Muscle layer of colon (tissue), 2 donors: ENCODE measurements around the gene ABCC8.

Source experiments
- H3K27ac ChIP-seq: one replicate; pipeline ENCODE4 v1.7.0; 2013; ENCODE audit warnings: low read depth, mild to moderate bottlenecking, low read length, moderate library complexity
- H3K27me3 ChIP-seq, 2 donors: one replicate each; pipeline ENCODE4 v1.7.0; 2013; ENCODE audit warnings: low read length in 2 of 2, mild to moderate bottlenecking in 2 of 2; ENCODE audit not compliant: insufficient read depth in 2 of 2, control insufficient read depth in 1 of 2
- H3K36me3 ChIP-seq: one replicate; pipeline ENCODE4 v1.7.0; 2013; ENCODE audit warnings: mild to moderate bottlenecking, low read length; ENCODE audit not compliant: insufficient read depth
- H3K4me1 ChIP-seq: one replicate; pipeline ENCODE4 v1.7.0; 2013; ENCODE audit warnings: mild to moderate bottlenecking, low read length; ENCODE audit not compliant: insufficient read depth
- H3K4me3 ChIP-seq, 2 donors: one replicate each; pipeline ENCODE4 v1.7.0; 2013; ENCODE audit warnings: low read length in 2 of 2, low read depth in 1 of 2, mild to moderate bottlenecking in 1 of 2, moderate library complexity in 1 of 2
- H3K9ac ChIP-seq: one replicate; pipeline ENCODE4 v1.7.0; 2013; ENCODE audit warnings: low read length
- H3K9me3 ChIP-seq: one replicate; pipeline ENCODE4 v1.7.0; 2013; ENCODE audit warnings: mild to moderate bottlenecking, low read length
- donor health status: abdominal sarcoma.
- donor health status: Adenocarcinoma of cecum.

The ABCC8 gene

GRCh38 chr11:17354601-17354991 is 122.0 kb downstream of the ABCC8 start:
- H3K36me3 ChIP-seq = no peaks in the 10 kb centered on the region
- no peak overlapping the region for H3K9ac ChIP-seq
- H3K27ac ChIP-seq = no peak overlapping the region
- no peaks in the 10 kb centered on the region for H3K9me3 ChIP-seq
- H3K27me3 ChIP-seq = no peaks in the 10 kb centered on the region
- H3K4me3 ChIP-seq = no peak overlapping the region
- H3K4me1 ChIP-seq = peaks cover 13% of the 10 kb centered on the region

DNA sequence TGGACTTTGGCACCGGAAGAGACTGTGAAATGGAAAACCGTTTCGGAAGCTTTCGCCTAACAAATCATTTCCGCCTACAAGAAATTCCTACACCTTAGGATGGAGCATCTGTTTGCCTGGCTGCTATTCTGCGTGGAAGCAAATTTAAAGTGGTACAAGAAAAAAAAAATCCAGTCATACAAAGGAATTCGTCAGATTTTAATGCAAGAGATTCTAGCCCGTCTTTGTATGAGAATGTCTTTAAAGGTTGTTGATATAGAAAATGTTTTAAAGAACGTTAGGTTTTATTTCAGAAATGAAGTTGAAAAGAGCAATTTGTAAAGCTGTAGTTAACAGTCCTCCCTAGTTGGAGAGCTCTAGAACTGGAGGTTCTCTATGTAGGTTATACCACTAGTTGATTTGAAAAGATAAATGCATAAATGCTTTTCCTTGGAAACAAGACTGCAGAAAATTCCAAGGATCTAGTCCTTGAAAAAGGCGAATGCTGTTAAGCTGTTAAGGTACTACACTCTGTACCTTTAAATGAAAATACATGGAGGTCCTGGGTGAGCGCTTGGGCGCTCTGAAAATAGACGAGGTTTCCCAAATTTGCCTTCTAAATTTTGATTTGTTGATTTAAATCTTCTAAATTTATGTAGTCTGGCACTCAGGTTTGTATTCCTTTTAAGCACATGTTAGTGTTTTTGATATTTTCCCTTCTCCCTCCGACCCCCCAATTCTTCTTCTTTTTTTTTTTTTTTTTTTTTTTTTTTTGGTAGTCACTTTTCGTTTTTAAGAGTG is 122.6 kb downstream of the ABCC8 start:
- peak overlapping the region; percentile 70 for H3K27ac ChIP-seq
- no peaks in the 10 kb centered on the region for H3K36me3 ChIP-seq

DNA sequence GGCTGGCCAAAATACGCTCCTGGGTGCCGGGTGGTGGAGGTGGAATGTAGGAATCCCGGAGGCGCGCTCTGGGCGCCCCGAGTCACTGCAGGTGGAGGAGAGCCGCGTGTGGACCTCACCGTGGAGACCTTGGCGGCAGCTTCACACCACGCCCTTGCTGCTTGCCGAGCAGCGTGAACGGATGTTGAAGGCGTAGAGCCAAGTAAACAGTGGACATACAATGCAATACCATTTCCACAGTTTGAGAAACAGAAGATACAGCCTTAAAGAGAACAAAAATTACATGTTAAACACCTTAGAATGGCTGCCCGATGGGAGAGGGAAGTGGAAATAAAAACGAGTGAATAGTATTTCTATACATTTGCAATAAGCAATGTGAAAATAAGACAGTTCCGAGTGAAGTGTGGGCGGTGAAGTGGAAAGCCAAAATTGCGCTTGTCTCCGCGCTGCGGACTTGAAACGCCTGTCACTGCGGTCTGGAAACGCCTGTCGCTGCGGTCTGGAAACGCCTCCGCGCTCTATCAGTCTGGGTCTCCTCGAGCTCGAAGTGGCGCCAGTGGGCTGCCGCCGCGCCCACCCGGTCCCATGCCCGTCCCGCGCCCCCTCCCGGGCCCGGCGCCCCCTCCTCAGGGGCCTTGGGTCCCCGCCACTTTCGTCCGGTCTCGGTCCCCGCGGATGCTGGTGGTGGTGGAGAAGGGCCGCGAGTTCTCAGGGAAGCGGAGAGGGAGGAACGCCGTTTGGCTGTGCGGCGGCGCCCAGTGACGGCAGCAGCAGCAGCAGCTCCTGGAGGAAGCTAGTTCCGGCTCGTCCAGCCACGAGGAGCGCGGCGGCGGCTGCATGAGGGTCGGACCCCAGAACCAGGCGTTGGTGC is 123.5 kb downstream of the ABCC8 start:
- Histone ChIP-seq H3K4me3 (peak overlapping the region; percentile 57 to 66), H3K9ac (peak overlapping the region; percentile 19), H3K27ac (peak overlapping the region; percentile 70), H3K36me3 (no peaks in the 10 kb centered on the region), H3K9me3 (no peaks in the 10 kb centered on the region), H3K4me1 (peaks cover 13% of the 10 kb centered on the region), H3K27me3 (no peaks in the 10 kb centered on the region)

More for the DNA sequence above, 122.6 kb downstream of the ABCC8 start:
- no peak overlapping the region for H3K9ac ChIP-seq
- peak overlapping the region; percentile 57 to 66 for H3K4me3 ChIP-seq
- no peaks in the 10 kb centered on the region for H3K9me3 ChIP-seq
- no peaks in the 10 kb centered on the region for H3K27me3 ChIP-seq
- H3K4me1 ChIP-seq = peaks cover 13% of the 10 kb centered on the region

- no peaks in the 10 kb centered on the region for H3K36me3 ChIP-seq
- H3K27ac ChIP-seq = peak within 1 kb of the TSS; percentile 41
- H3K9me3 ChIP-seq = no peaks in the 10 kb centered on the region
- peaks cover 13% of the 10 kb centered on the region for H3K4me1 ChIP-seq
- H3K9ac ChIP-seq = peak within 1 kb of the TSS; percentile 19
- peak within 1 kb of the TSS; percentile 57 to 78 for H3K4me3 ChIP-seq
- no peaks in the 10 kb centered on the region for H3K27me3 ChIP-seq
These were observed 125.0 kb downstream of the ABCC8 start, which contains the start of gene NCR3LG1 for GRCh38 chr11:17351510-17352176. Gene NCR3LG1 (plus strand): TSS chr11:17351800. CDS start chr11:17351970, 170 bp downstream.

DNA sequence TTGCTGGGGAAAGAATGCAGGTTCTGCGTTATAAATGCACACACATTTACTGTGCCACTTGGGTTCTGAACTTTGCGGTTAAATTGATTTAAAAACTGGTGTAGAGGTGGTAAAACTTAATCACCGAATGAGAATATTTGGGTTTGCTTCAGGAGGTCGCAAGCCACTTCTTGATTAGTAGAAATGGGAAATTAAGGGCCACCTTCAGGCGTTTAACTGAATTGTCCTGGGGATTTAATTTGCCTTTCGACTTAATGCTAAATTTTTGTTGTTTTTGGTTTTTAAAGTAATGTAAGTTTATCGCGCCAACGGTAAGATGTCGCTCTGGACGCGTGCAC is 125.5 kb downstream of the ABCC8 start:
- no peak overlapping the region for H3K9ac ChIP-seq
- peak overlapping the region; percentile 41 for H3K27ac ChIP-seq
- no peaks in the 10 kb centered on the region for H3K36me3 ChIP-seq
- H3K27me3 ChIP-seq = no peaks in the 10 kb centered on the region
- H3K4me3 ChIP-seq = peak overlapping the region; percentile 57 to 78
- H3K4me1 ChIP-seq = peaks cover 13% of the 10 kb centered on the region
- H3K9me3 ChIP-seq = no peaks in the 10 kb centered on the region

- H3K4me1 ChIP-seq = peaks cover 13% of the 10 kb centered on the region
- H3K27ac ChIP-seq = no peak overlapping the region
These were observed 126.0 kb downstream of the ABCC8 start for GRCh38 chr11:17350455-17351171.

GRCh38 chr11:17347676-17348075 is 129.0 kb downstream of the ABCC8 start:
- Histone ChIP-seq H3K9ac (no peak overlapping the region), H3K4me1 (peaks cover 5% of the 10 kb centered on the region), H3K4me3 (no peak overlapping the region), H3K27me3 (no peaks in the 10 kb centered on the region), H3K9me3 (no peaks in the 10 kb centered on the region), H3K27ac (no peak overlapping the region), H3K36me3 (no peaks in the 10 kb centered on the region)

More at GRCh38 chr11:17350455-17351171, 126.0 kb downstream of the ABCC8 start:
- Histone ChIP-seq H3K36me3 (no peaks in the 10 kb centered on the region), H3K4me3 (no peak overlapping the region), H3K9ac (no peak overlapping the region), H3K9me3 (no peaks in the 10 kb centered on the region), H3K27me3 (no peaks in the 10 kb centered on the region)

DNA sequence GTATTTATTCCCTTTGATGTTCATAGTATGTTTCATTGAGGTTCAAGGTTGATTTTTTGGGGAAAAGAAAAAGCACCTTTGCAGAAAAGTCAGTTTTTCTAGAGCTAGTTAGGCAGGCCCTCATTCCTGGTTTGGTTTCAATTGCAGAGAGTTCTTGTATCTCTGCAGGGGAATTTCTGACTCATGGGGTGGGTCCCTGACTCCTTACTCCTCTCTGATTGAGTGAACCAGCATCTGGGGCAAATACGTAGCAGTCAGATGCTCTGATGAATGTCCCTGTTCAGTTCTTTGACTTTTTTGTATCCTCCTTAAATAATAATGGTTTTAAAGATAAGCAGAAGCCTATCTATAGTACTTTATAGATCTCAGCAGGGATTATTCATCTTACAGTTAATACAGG is 132.7 kb downstream of the ABCC8 start:
- Histone ChIP-seq H3K27ac (no peak overlapping the region), H3K27me3 (no peaks in the 10 kb centered on the region), H3K4me1 (no peaks in the 10 kb centered on the region), H3K36me3 (no peaks in the 10 kb centered on the region), H3K9ac (no peak overlapping the region), H3K4me3 (no peak overlapping the region), H3K9me3 (no peaks in the 10 kb centered on the region)

GRCh38 chr11:17343257-17343656 is 133.4 kb downstream of the ABCC8 start:
- Histone ChIP-seq H3K27me3 (no peaks in the 10 kb centered on the region), H3K4me3 (no peak overlapping the region), H3K4me1 (no peaks in the 10 kb centered on the region), H3K9me3 (no peaks in the 10 kb centered on the region), H3K36me3 (no peaks in the 10 kb centered on the region), H3K9ac (no peak overlapping the region), H3K27ac (no peak overlapping the region)
